Aorta (tissue), 5 donors: ENCODE results near the gene DGKG. TPM values are rescaled to one million over a fixed set of nuclear protein-coding genes. Genes with fewer than 3 reads are reported as not detected.

Experiments used
- ATAC-seq: fragments of 200-7000 bp; cut with Tn5 transposase; one replicate; pipeline ENCODE4 v1.9.1; 2022; ENCODE audit warnings: moderate library complexity; ENCODE audit not compliant: low FRiP score
- DNase-seq, 2 donors: peaks; one replicate each; pipeline ENCODE4 v3.0.0-alpha.2; 2020
- H3K27ac ChIP-seq, 2 donors: one replicate each; pipeline ENCODE4 v1.5.1; 2013; ENCODE audit warnings: low read length in 2 of 2, mild to moderate bottlenecking in 2 of 2, moderate library complexity in 2 of 2, control low read depth in 1 of 2, inconsistent platforms in 1 of 2, low read depth in 1 of 2
- H3K27me3 ChIP-seq, 2 donors: one replicate each; pipeline ENCODE4 v1.6.1; 2013; ENCODE audit warnings: control low read depth in 1 of 2, low read length in 1 of 2, mild to moderate bottlenecking in 1 of 2, moderate library complexity in 1 of 2; ENCODE audit not compliant: insufficient read depth in 2 of 2, control insufficient read depth in 1 of 2
- H3K36me3 ChIP-seq, 2 donors: one replicate each; pipeline ENCODE4 v1.6.1; 2013; ENCODE audit warnings: control low read depth in 1 of 2, low read length in 1 of 2, mild to moderate bottlenecking in 1 of 2; ENCODE audit not compliant: insufficient read depth in 2 of 2, control insufficient read depth in 1 of 2
- H3K4me1 ChIP-seq, 2 donors: one replicate each; pipeline ENCODE4 v1.6.1; 2013; ENCODE audit warnings: low read length in 2 of 2, control low read depth in 1 of 2, mild to moderate bottlenecking in 1 of 2, moderate library complexity in 1 of 2; ENCODE audit not compliant: insufficient read depth in 2 of 2, control insufficient read depth in 1 of 2
- H3K4me3 ChIP-seq, 2 donors: one replicate each; pipeline ENCODE4 v1.5.1; 2013; ENCODE audit warnings: low read length in 2 of 2, control low read depth in 1 of 2, mild to moderate bottlenecking in 1 of 2
- H3K9me3 ChIP-seq: one replicate; pipeline ENCODE4 v1.6.1; 2013; ENCODE audit warnings: mild to moderate bottlenecking, low read length; ENCODE audit not compliant: control insufficient read depth
- WGBS, 2 donors: extraction: QIAGEN DNeasy Blood & Tissue Kit; methylation state at CpG; one replicate each; pipeline ENCODE4 v1.1.7; 2013; 5-methylcytosine and 5-hydroxymethylcytosine counted together
- intact Hi-C, 2 donors: fragments of 100-400 bp; cut with DNase I; formaldehyde crosslinking; loops; one replicate each; pipeline versions ENCODE4 v1.14.2 to v1.15.0; 2022
- polyA plus RNA-seq, 2 donors: library from polyadenylated mRNA; stranded (reverse); fragments of 200-250 nt; gene quantifications; one replicate each; pipeline ENCODE4 v1.2.3, GENCODE V29; 2013
- total RNA-seq, 2 donors: library from RNA; stranded (reverse); fragmentation: NEBNext Ultra II Directional; extraction: Animal tissue kit (Norgen Biotek cat#: 25700); gene quantifications; one replicate each; pipeline ENCODE4 v1.2.1, GENCODE V29; 2021
- donor health status: healthy with polysubstance abuse.
- donor health status: Bipolar disorder and iron deficiency.
- donor health status: DM: no; HTN: no; CAD: no.
- donor health status: DM: no; HTN: no; CAD: no.
- donor health status: DM: yes; HTN: yes; CAD: no.

DGKG gene
- total and polyA plus RNA-seq, 4 donors, result 0.95 to 37.1 (median 7.4) TPM

- Histone ChIP-seq H3K4me3 (no peak overlapping the region), H3K4me1 (no peaks in the 10 kb centered on the region), H3K27ac (no peak overlapping the region), H3K36me3 (peaks cover 0 to 10% of the 10 kb centered on the region in 2 donors), H3K9me3 (no peaks in the 10 kb centered on the region), H3K27me3 (no peaks in the 10 kb centered on the region)
- ATAC-seq (no peak), DNase-seq (no peak)
- intact Hi-C loops, result no loop called here
- WGBS, 2 donors, result 91 to 96% methylated on average over 7 of the region's 7 CpGs
Measured at GRCh38 chr3:186317478-186317877, 44.6 kb downstream of the DGKG start.

- intact Hi-C loops, result no loop called here
- no peak overlapping the region for H3K27ac ChIP-seq
- no peak for ATAC-seq
Measured at GRCh38 chr3:186316666-186317260, 45.3 kb downstream of the DGKG start.

GRCh38 chr3:186315581-186316354 lies 46.3 kb downstream of the DGKG start:
- Histone ChIP-seq H3K27ac (no peak overlapping the region), H3K4me3 (no peak overlapping the region), H3K27me3 (no peaks in the 10 kb centered on the region), H3K4me1 (no peaks in the 10 kb centered on the region), H3K9me3 (no peaks in the 10 kb centered on the region), H3K36me3 (peaks cover 0 to 10% of the 10 kb centered on the region in 2 donors)
- WGBS, 2 donors, result 88% methylated on average over 5 of the region's 5 CpGs
- intact Hi-C loops, result no loop called here
- DNase-seq, result no peak
- no peak for ATAC-seq

More at GRCh38 chr3:186316666-186317260, 45.3 kb downstream of the DGKG start:
- no peak overlapping the region for H3K4me3 ChIP-seq
- H3K4me1 ChIP-seq, result no peaks in the 10 kb centered on the region
- WGBS, 2 donors, result 77 to 82% methylated on average over 8 to 9 of the region's 9 CpGs
- peaks cover 0 to 10% of the 10 kb centered on the region in 2 donors for H3K36me3 ChIP-seq
- DNase-seq, result no peak
- H3K27me3 ChIP-seq, result no peaks in the 10 kb centered on the region
- H3K9me3 ChIP-seq, result no peaks in the 10 kb centered on the region

- H3K4me1 ChIP-seq, result no peaks in the 10 kb centered on the region
- H3K27me3 ChIP-seq, result no peaks in the 10 kb centered on the region
- H3K36me3 ChIP-seq, result peaks cover 0 to 10% of the 10 kb centered on the region in 2 donors
- ATAC-seq, result no peak
- 95 to 96% methylated on average over 3 of the region's 3 CpGs for WGBS, 2 donors
- no peak for DNase-seq
- intact Hi-C loops, result no loop called here
- no peak overlapping the region for H3K27ac ChIP-seq
- no peaks in the 10 kb centered on the region for H3K9me3 ChIP-seq
- no peak overlapping the region for H3K4me3 ChIP-seq
Measured at GRCh38 chr3:186314896-186315295, 47.1 kb downstream of the DGKG start.

- Histone ChIP-seq H3K4me3 (no peak overlapping the region), H3K9me3 (no peaks in the 10 kb centered on the region), H3K27me3 (no peaks in the 10 kb centered on the region), H3K27ac (no peak overlapping the region), H3K4me1 (no peaks in the 10 kb centered on the region), H3K36me3 (peaks cover 0 to 4% of the 10 kb centered on the region in 2 donors)
- DNase-seq (no peak), ATAC-seq (no peak)
- intact Hi-C loops, result no loop called here
- 52 to 60% methylated on average over 3 of the region's 3 CpGs for WGBS, 2 donors
Measured at GRCh38 chr3:186311441-186311840, 50.6 kb downstream of the DGKG start.

- ATAC-seq, result no peak
- Histone ChIP-seq H3K27ac (no peak overlapping the region), H3K4me1 (no peaks in the 10 kb centered on the region), H3K27me3 (no peaks in the 10 kb centered on the region), H3K36me3 (peaks cover 0 to 4% of the 10 kb centered on the region in 2 donors), H3K9me3 (no peaks in the 10 kb centered on the region), H3K4me3 (no peak overlapping the region)
- intact Hi-C loops, result no loop called here
- 95 to 99% methylated on average over 1 of the region's 1 CpG for WGBS, 2 donors
- no peak for DNase-seq
Measured at GRCh38 chr3:186308549-186308948, 53.5 kb downstream of the DGKG start.

GRCh38 chr3:186307594-186308221 lies 54.3 kb downstream of the DGKG start:
- Histone ChIP-seq H3K4me3 (no peak overlapping the region), H3K36me3 (peaks cover 0 to 10% of the 10 kb centered on the region in 2 donors), H3K4me1 (no peaks in the 10 kb centered on the region), H3K9me3 (no peaks in the 10 kb centered on the region), H3K27me3 (no peaks in the 10 kb centered on the region), H3K27ac (no peak overlapping the region)
- WGBS, 2 donors, result 67 to 70% methylated on average over 3 of the region's 3 CpGs
- DNase-seq, result no peak
- intact Hi-C loops, result no loop called here
- no peak for ATAC-seq

GRCh38 chr3:186305286-186305685 lies 56.7 kb downstream of the DGKG start:
- Histone ChIP-seq H3K27ac (no peak overlapping the region), H3K4me1 (no peaks in the 10 kb centered on the region), H3K27me3 (no peaks in the 10 kb centered on the region), H3K4me3 (no peak overlapping the region), H3K9me3 (no peaks in the 10 kb centered on the region), H3K36me3 (peaks cover 0 to 10% of the 10 kb centered on the region in 2 donors)
- intact Hi-C loops, result no loop called here
- 84 to 96% methylated on average over 2 of the region's 2 CpGs for WGBS, 2 donors
- ATAC-seq (no peak), DNase-seq (no peak)
